CD4-positive, alpha-beta memory T cell (primary cell): ENCODE measurements around the gene CXXC5. TPM values are rescaled to one million over a fixed set of nuclear protein-coding genes. Genes with fewer than 3 reads are reported as not detected.

Experiments
- CTCF ChIA-PET: fragments of 350-600 bp; sonication (Branson Sonifier 250); formaldehyde crosslinking; loops from one replicate; lab custom pipeline; 2021; ENCODE audit warnings: inconsistent platforms; ENCODE audit not compliant: partially characterized antibody; lab: Charles Lee
- POLR2A ChIA-PET: fragments of 350-600 bp; sonication (Branson Sonifier 250); formaldehyde crosslinking; loops from one replicate; lab custom pipeline; 2021; ENCODE audit not compliant: partially characterized antibody; lab: Charles Lee
- DNase-seq, 5 donors: peaks; one replicate each; pipeline versions ENCODE4 v3.0.0 to v3.0.0-alpha.2; 2020 to 2022; ENCODE audit warnings: mixed read lengths in 1 of 5
- H3K27ac ChIP-seq: one replicate; pipeline ENCODE4 v1.7.0; 2013; ENCODE audit warnings: low read depth, low read length
- H3K27me3 ChIP-seq: 2 replicates; pipeline ENCODE4 v1.7.0; 2013; ENCODE audit warnings: mild to moderate bottlenecking, low read length, moderate library complexity; ENCODE audit not compliant: insufficient read depth
- H3K36me3 ChIP-seq: 2 replicates; pipeline ENCODE4 v1.7.0; 2013; ENCODE audit warnings: mild to moderate bottlenecking, low read length, moderate library complexity; ENCODE audit not compliant: insufficient read depth
- H3K4me1 ChIP-seq: 2 replicates; pipeline ENCODE4 v1.7.0; 2013; ENCODE audit warnings: mild to moderate bottlenecking, low read length, moderate library complexity; ENCODE audit not compliant: insufficient read depth
- H3K4me3 ChIP-seq, 2 donors: one replicate each; pipeline ENCODE4 v1.7.0; 2013; ENCODE audit warnings: low read length in 2 of 2, mild to moderate bottlenecking in 1 of 2
- H3K9me3 ChIP-seq, 2 donors: one replicate each; pipeline ENCODE4 v1.7.0; 2013; ENCODE audit warnings: low read length in 2 of 2, control low read depth in 1 of 2; ENCODE audit not compliant: control insufficient read depth in 1 of 2
- H3K27ac Mint-ChIP-seq, 7 donors: one replicate each; pipeline ENCODE4 v1.8.0; 2020 to 2021; ENCODE audit warnings: mixed read lengths in 7 of 7, mild to moderate bottlenecking in 6 of 7, inconsistent platforms in 3 of 7, moderate library complexity in 3 of 7
- H3K27me3 Mint-ChIP-seq, 2 donors: one replicate each; pipeline ENCODE4 v1.8.0; 2020 to 2021; ENCODE audit warnings: mixed read lengths in 2 of 2
- H3K36me3 Mint-ChIP-seq, 2 donors: one replicate each; pipeline ENCODE4 v1.8.0; 2020 to 2021; ENCODE audit warnings: mixed read lengths in 2 of 2, inconsistent platforms in 1 of 2, mild to moderate bottlenecking in 1 of 2
- H3K4me1 Mint-ChIP-seq, 4 donors: one replicate each; pipeline ENCODE4 v1.8.0; 2020 to 2021; ENCODE audit warnings: mixed read lengths in 4 of 4, mild to moderate bottlenecking in 1 of 4
- H3K4me3 Mint-ChIP-seq, 8 donors: one replicate each; pipeline ENCODE4 v1.8.0; 2020 to 2021; ENCODE audit warnings: mixed read lengths in 8 of 8, mild to moderate bottlenecking in 7 of 8, moderate library complexity in 6 of 8, inconsistent platforms in 3 of 8
- H3K9me3 Mint-ChIP-seq, 8 donors: one replicate each; pipeline ENCODE4 v1.8.0; 2020 to 2021; ENCODE audit warnings: mixed read lengths in 8 of 8, mild to moderate bottlenecking in 5 of 8, inconsistent platforms in 3 of 8, moderate library complexity in 1 of 8
- intact Hi-C: fragments of 100-400 bp; cut with micrococcal nuclease; formaldehyde crosslinking; loops from one replicate; pipeline ENCODE4 v1.15.1; 2023
- polyA plus RNA-seq, 2 donors: library from polyadenylated mRNA; unstranded; fragments of 300-500 nt; fragmentation: Illumina TruSeq; gene quantifications; one replicate each; pipeline ENCODE4 v1.2.3, GENCODE V29; 2021
- total RNA-seq, 2 experiments: library from RNA; stranded (reverse); gene quantifications; one replicate each; pipeline ENCODE4 v1.2.3, GENCODE V29; 2021

The CXXC5 gene
- total and polyA plus RNA-seq, 4 experiments from 2014 or later = 1.6 to 5.5 (median 3.1) TPM

DNA sequence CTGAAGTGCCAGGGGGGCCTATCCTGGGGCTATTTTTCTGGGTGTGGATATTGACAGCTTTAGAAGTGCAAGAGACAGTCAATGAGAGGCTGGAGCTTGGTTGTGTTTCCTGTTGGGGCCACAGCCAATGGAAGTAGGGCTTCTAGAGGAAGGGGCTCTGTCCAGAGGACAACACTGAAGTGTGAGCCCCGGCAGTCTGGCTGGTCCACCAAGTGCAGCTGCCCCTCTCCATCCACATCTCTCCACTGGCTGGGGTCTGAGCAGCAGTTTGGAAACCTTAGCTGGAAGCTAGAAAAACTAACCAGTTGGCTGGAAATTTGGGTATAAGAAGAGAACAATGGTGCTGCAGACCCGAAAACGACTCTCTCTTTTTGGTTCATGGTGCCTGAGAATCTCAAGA is 83.1 kb downstream of the CXXC5 start:
- Mint-ChIP-seq H3K27me3 (no peaks in the 10 kb centered on the region), H3K9me3 (no peaks in the 10 kb centered on the region), H3K4me1 (no peaks in the 10 kb centered on the region), H3K27ac (no peak overlapping the region), H3K4me3 (no peak overlapping the region), H3K36me3 (no peaks in the 10 kb centered on the region)
- Histone ChIP-seq H3K27me3 (no peaks in the 10 kb centered on the region), H3K4me1 (no peaks in the 10 kb centered on the region), H3K27ac (no peak overlapping the region), H3K9me3 (no peaks in the 10 kb centered on the region), H3K36me3 (no peaks in the 10 kb centered on the region), H3K4me3 (no peak overlapping the region)
- ChIA-PET POLR2A (no interaction called here), CTCF (no interaction called here)
- DNase-seq = no peak
- intact Hi-C loops = no loop called here

DNA sequence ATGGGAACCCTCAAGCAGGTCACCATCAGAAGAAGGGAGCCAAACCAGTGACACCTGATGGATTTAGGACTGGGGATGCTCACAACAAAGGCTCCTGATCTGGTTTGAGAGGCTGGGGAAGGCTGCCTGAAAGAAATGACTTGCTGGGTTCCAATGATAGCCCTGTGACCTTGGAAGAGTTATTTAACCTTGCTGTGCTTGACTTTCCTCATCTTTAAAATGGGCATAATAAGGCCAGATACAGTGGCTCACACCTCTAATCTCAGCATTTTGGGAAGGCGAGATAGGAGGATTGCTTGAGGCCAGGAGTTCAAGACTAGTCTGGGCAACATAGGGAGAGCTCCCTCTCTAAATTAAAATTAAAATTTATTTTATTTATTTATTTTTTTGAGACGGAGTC is 83.9 kb downstream of the CXXC5 start:
- H3K27me3 ChIP-seq = no peaks in the 10 kb centered on the region
- no peak overlapping the region for H3K27ac ChIP-seq
- H3K36me3 ChIP-seq = no peaks in the 10 kb centered on the region
- H3K27ac Mint-ChIP-seq = no peak overlapping the region
- H3K27me3 Mint-ChIP-seq = no peaks in the 10 kb centered on the region
- H3K4me3 Mint-ChIP-seq = no peak overlapping the region
- no peaks in the 10 kb centered on the region for H3K4me1 Mint-ChIP-seq
- DNase-seq = no peak
- H3K4me1 ChIP-seq = no peaks in the 10 kb centered on the region
- ChIA-PET CTCF (no interaction called here), POLR2A (no interaction called here)
- H3K9me3 Mint-ChIP-seq = no peaks in the 10 kb centered on the region
- intact Hi-C loops = no loop called here
- no peak overlapping the region for H3K4me3 ChIP-seq
- no peaks in the 10 kb centered on the region for H3K36me3 Mint-ChIP-seq
- no peaks in the 10 kb centered on the region for H3K9me3 ChIP-seq

DNA sequence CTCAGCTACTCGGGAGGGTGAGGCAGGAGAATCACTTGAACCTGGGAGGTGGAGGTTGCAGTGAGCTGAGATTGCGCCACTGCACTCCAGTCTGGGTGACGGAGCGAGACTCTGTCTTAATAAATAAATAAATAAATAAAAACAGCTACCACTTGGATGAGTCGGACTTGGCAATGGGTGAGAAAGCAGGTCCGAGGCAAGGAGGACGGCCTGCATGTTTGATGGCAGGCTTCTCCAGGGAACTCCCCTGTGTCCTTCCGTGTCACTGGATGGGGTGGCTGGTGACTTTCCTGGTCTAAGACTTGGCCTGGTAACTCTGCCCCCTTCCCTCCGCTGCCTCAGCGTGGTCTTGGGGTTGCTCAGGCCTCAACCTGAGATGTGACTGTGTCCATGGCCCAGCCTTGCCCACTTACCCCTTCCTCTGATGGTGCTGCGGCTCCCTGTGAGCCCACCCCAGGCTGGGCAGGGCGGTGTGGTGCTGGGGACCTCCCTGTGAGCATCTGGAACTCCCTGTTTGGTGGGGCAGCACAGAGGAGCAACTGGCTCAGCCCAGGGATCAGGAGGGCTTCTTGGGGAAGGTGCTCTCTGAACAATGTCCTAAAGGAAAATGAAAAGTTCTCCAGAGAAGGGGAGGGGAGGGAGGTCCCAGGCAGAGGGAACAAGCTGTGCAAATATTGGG is 85.0 kb downstream of the CXXC5 start:
- Histone ChIP-seq H3K4me3 (no peak overlapping the region), H3K4me1 (no peaks in the 10 kb centered on the region), H3K36me3 (no peaks in the 10 kb centered on the region), H3K27me3 (no peaks in the 10 kb centered on the region), H3K27ac (no peak overlapping the region), H3K9me3 (no peaks in the 10 kb centered on the region)
- ChIA-PET POLR2A (no interaction called here), CTCF (interaction anchor here (1.5 kb wide), 1 partner anchor 99 kb away, joined by 3 read pairs; no protein-coding TSS in a partner anchor)
- H3K27ac Mint-ChIP-seq = no peak overlapping the region
- H3K27me3 Mint-ChIP-seq = no peaks in the 10 kb centered on the region
- DNase-seq = no peak
- H3K9me3 Mint-ChIP-seq = no peaks in the 10 kb centered on the region
- no peaks in the 10 kb centered on the region for H3K4me1 Mint-ChIP-seq
- H3K4me3 Mint-ChIP-seq = no peak overlapping the region
- intact Hi-C loops = no loop called here
- no peaks in the 10 kb centered on the region for H3K36me3 Mint-ChIP-seq

Other genes starting within 250 kb of the CXXC5 start
- 1 to 10 TPM; 5.6 to 7.5 TPM for gene SPATA24, start 244.3 kb upstream of the CXXC5 start, total RNA-seq
- 1 to 10 TPM; 4.2 to 5.6 TPM for gene SPATA24, start 244.3 kb upstream of the CXXC5 start, polyA plus RNA-seq
- 1 to 10 TPM; 6.2 to 7.3 TPM for gene DNAJC18, start 208.8 kb upstream of the CXXC5 start, total RNA-seq
- gene DNAJC18, start 208.8 kb upstream of the CXXC5 start, polyA plus RNA-seq = 1 to 10 TPM; 1.8 to 6.5 TPM
- under 1 TPM; 0.32 to 0.33 TPM for gene ECSCR, start 185.6 kb upstream of the CXXC5 start, total RNA-seq
- gene ECSCR, start 185.6 kb upstream of the CXXC5 start, polyA plus RNA-seq = not detected
- gene SMIM33, start 177.3 kb upstream of the CXXC5 start, total RNA-seq = 1 to 10 TPM; 1.1 to 1.2 TPM
- gene SMIM33, start 177.3 kb upstream of the CXXC5 start, polyA plus RNA-seq = under 1 TPM; 0.31 to 0.94 TPM
- gene STING1, start 165.6 kb upstream of the CXXC5 start, total RNA-seq = 100 to 1,000 TPM; 141 to 144 TPM
- gene STING1, start 165.6 kb upstream of the CXXC5 start, polyA plus RNA-seq = 100 to 1,000 TPM; 124 to 176 TPM
- gene UBE2D2, start 87.0 kb upstream of the CXXC5 start, total RNA-seq = 100 to 1,000 TPM; 160 to 169 TPM
- gene UBE2D2, start 87.0 kb upstream of the CXXC5 start, polyA plus RNA-seq = 100 to 1,000 TPM; 341 to 411 TPM
- not detected for gene PSD2, start 147.5 kb downstream of the CXXC5 start, total RNA-seq
- not detected for gene PSD2, start 147.5 kb downstream of the CXXC5 start, polyA plus RNA-seq